Endothelial cell of umbilical vein (primary cell): Measurements from ENCODE around the gene AMZ1. TPM values are rescaled to one million over a fixed set of nuclear protein-coding genes. Genes with fewer than 3 reads are reported as not detected.

Experiments used
- BruUV-seq: library from RNA; stranded (reverse); fragments of 400-500 nt; replicated peaks from 2 replicates; lab custom pipeline; 2021; lab: Mats Ljungman, UMichigan
- CTCF ChIA-PET: fragments of 300-600, 350-600 bp; sonication (Branson Sonifier 250); formaldehyde crosslinking; loops from one replicate; lab custom pipeline; 2021; ENCODE audit warnings: antibody characterized with exemption, inconsistent platforms; lab: Charles Lee
- POLR2A ChIA-PET: fragments of 300-600, 350-600 bp; sonication (Branson Sonifier 250); formaldehyde crosslinking; loops from one replicate; lab custom pipeline; 2021; ENCODE audit warnings: antibody characterized with exemption, inconsistent platforms; lab: Charles Lee
- DNase-seq: peaks from one replicate; pipeline ENCODE4 v3.0.0-alpha.2; 2011; ENCODE audit warnings: low read depth, low spot score
- FAIRE-seq: peaks from 2 replicates; lab custom pipeline; 2011; peaks lifted over from hg19 to GRCh38; lab: Jason Lieb, UNC
- H2AFZ ChIP-seq: 2 replicates; pipeline ENCODE4 v1.6.0; 2012; ENCODE audit warnings: low read depth, low read length, control low read depth, inconsistent platforms
- H3K27ac ChIP-seq: 2 replicates; pipeline ENCODE4 v1.5.1; 2011; ENCODE audit warnings: low read depth, mild to moderate bottlenecking, control low read depth, low read length, moderate library complexity; ENCODE audit not compliant: insufficient read depth
- H3K27me3 ChIP-seq, 2 experiments: 2 replicates each; pipeline versions ENCODE4 v1.6.0 to v1.6.1; 2011; ENCODE audit warnings: low read length in 2 of 2, mixed read lengths in 1 of 2; ENCODE audit not compliant: control insufficient read depth in 2 of 2, insufficient read depth in 2 of 2
- H3K36me3 ChIP-seq, 2 experiments: 2 replicates in 1 of 2; 3 replicates in 1 of 2; pipeline ENCODE4 v1.5.1; 2011; ENCODE audit warnings: low read length in 2 of 2, mild to moderate bottlenecking in 1 of 2, moderate library complexity in 1 of 2; ENCODE audit not compliant: control insufficient read depth in 2 of 2, insufficient read depth in 2 of 2; ENCODE audit errors: extremely low read depth in 1 of 2
- H3K4me1 ChIP-seq: 3 replicates; pipeline ENCODE4 v1.5.1; 2011; ENCODE audit warnings: mild to moderate bottlenecking, low read length; ENCODE audit not compliant: control insufficient read depth, insufficient read depth; ENCODE audit errors: extremely low read depth
- H3K4me2 ChIP-seq: 2 replicates; pipeline ENCODE4 v1.6.1; 2011; ENCODE audit warnings: low read length, control low read depth, mixed read lengths; ENCODE audit not compliant: insufficient read depth
- H3K4me3 ChIP-seq, 3 experiments: fragments of 200-600 bp in 1 of 3; sonication (generic), shearing (Covaris generic) in 1 of 3; replicated peaks in 1 of 3; 2 replicates each; pipeline ENCODE4 v1.5.1; 2011 to 2016; ENCODE audit warnings: control low read depth in 3 of 3, low read length in 3 of 3, mild to moderate bottlenecking in 2 of 3, inconsistent platforms in 1 of 3, low read depth in 1 of 3, moderate library complexity in 1 of 3; ENCODE audit not compliant: insufficient read depth in 1 of 3
- H3K79me2 ChIP-seq: 2 replicates; pipeline ENCODE4 v1.6.0; 2012; ENCODE audit warnings: low read length, inconsistent platforms; ENCODE audit not compliant: control insufficient read depth, insufficient read depth
- H3K9ac ChIP-seq: replicated peaks from 2 replicates; pipeline ENCODE3; 2011; ENCODE audit warnings: low read length, control low read depth; ENCODE audit not compliant: insufficient read depth; ENCODE audit errors: extremely low read depth
- H3K9me1 ChIP-seq: replicated peaks from 3 replicates; pipeline ENCODE4 v1.6.0; 2011; ENCODE audit warnings: mild to moderate bottlenecking, low read length; ENCODE audit not compliant: control insufficient read depth, insufficient read depth; ENCODE audit errors: extremely low read depth
- H3K9me3 ChIP-seq: replicated peaks from 2 replicates; pipeline ENCODE4 v1.5.1; 2012; ENCODE audit warnings: low read length, inconsistent platforms; ENCODE audit not compliant: control insufficient read depth, insufficient read depth
- H4K20me1 ChIP-seq: replicated peaks from 2 replicates; pipeline ENCODE3; 2011; ENCODE audit warnings: mild to moderate bottlenecking, low read length; ENCODE audit not compliant: control insufficient read depth, insufficient read depth; ENCODE audit errors: extremely low read depth
- EZH2 ChIP-seq: IDR thresholded peaks from 2 replicates; pipeline ENCODE4 v1.6.1; 2012; ENCODE audit warnings: borderline replicate concordance, low read depth, mild to moderate bottlenecking, moderate library complexity, low read length, inconsistent platforms; ENCODE audit not compliant: severe bottlenecking
- FOS ChIP-seq: IDR thresholded peaks from 2 replicates; pipeline ENCODE4 v1.6.1; 2011; ENCODE audit warnings: mild to moderate bottlenecking, low read length, moderate library complexity, borderline replicate concordance; ENCODE audit not compliant: insufficient read depth
- GATA2 ChIP-seq: IDR thresholded peaks from 2 replicates; pipeline ENCODE4 v1.7.0; 2011; ENCODE audit warnings: low read depth, mild to moderate bottlenecking, moderate library complexity, mixed read lengths, low read length; ENCODE audit not compliant: insufficient read length, insufficient read depth
- JUN ChIP-seq: IDR thresholded peaks from 2 replicates; pipeline ENCODE4 v1.6.1; 2011; ENCODE audit warnings: borderline replicate concordance, low read depth; ENCODE audit not compliant: insufficient read length, insufficient read depth
- MYC ChIP-seq: IDR thresholded peaks from one replicate; pipeline ENCODE4 v1.6.1; 2011; ENCODE audit warnings: mild to moderate bottlenecking, low read depth, low read length
- POLR2A ChIP-seq: IDR thresholded peaks from 2 replicates; pipeline ENCODE4 v1.6.1; 2012; ENCODE audit warnings: low read depth, mild to moderate bottlenecking, control low read depth, low read length
- POLR2AphosphoS5 ChIP-seq: IDR thresholded peaks from 2 replicates; pipeline ENCODE4 v1.6.1; 2012; ENCODE audit warnings: low read depth, mild to moderate bottlenecking, control low read depth, low read length, moderate library complexity; ENCODE audit not compliant: insufficient read depth
- dilution Hi-C: fragments of 300-500 bp; cut with MboI; formaldehyde crosslinking; loops from one replicate; pipeline ENCODE4 v1.15.0; 2019; ENCODE audit warnings: low sequenced_read_pairs; ENCODE audit not compliant: extremely low pct_ligation_motif_present
- intact Hi-C: fragments of 100-400 bp; cut with micrococcal nuclease; formaldehyde crosslinking; loops from one replicate; pipeline ENCODE4 v1.10.0; 2022
- polyA plus RNA-seq, 4 experiments: library from polyadenylated mRNA; depleted of rRNA in 3 of 4; stranded (reverse) in 3 of 4; unstranded in 1 of 4; fragments of >200 nt; gene quantifications; 2 replicates each; pipeline versions ENCODE4 v1.2.1 to v1.2.3, GENCODE V29; 2011 to 2012; ENCODE audit warnings: missing spikeins in 1 of 4
- total RNA-seq: library from RNA; stranded (reverse); gene quantifications from 2 replicates; pipeline ENCODE4 v1.2.3, GENCODE V29; 2021
- TF ChIP-seq, protein P1 (sequence below), 2 donors: IDR thresholded peaks; 1 replicate in 1 of 2; 2 replicates in 1 of 2; pipeline ENCODE4 v1.5.1; 2011; ENCODE audit warnings: low read length in 2 of 2, mild to moderate bottlenecking in 2 of 2, moderate library complexity in 2 of 2, control low read depth in 1 of 2, inconsistent platforms in 1 of 2, low read depth in 1 of 2; ENCODE audit not compliant: insufficient read depth in 1 of 2; ENCODE audit errors: extremely low read depth in 1 of 2
- TF ChIP-seq, protein P2 (sequence below): IDR thresholded peaks from 2 replicates; pipeline ENCODE4 v1.6.1; 2011; ENCODE audit not compliant: insufficient read depth, insufficient read length

Gene AMZ1
- total and polyA plus RNA-seq, 2 donors (not counting 3 experiments of a cell fraction or from before 2014, with no cell fraction given) = not detected

DNA sequence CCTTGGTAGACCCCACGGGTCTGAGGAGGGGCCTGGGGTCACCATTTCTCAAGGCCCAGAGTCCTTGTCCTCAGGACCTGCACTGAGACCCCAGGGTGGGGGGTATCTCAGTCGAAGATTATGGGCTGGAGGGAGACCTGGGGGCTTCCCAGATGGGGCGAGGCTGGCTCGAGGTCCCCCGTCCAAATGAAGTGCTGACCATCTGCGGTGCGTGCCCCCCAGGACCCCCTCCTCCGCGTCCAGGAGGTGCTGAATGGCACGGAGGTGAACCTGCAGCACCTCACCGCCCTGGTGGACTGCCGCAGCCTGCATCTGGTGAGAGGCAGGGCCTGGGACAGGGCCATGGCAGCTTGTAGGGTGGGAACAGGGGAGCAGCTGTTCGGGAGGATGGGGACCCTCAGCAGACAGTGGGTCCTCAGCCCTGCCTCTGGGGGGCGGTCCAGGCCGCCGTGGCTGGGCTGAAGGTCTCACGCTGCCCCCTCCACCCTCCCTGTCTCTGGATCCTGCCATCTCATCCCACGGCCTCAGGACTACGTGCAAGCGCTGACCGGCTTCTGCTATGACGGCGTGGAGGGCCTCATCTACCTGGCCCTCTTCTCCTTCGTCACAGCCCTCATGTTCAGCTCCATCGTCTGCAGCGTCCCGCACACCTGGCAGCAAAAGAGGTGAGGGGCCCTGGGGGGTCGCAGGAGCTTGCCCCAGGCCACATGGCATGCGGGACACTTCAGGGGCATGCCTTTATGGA, 32.0 kb upstream of the AMZ1 start:
- Histone ChIP-seq H3K79me2 (no peaks in the 10 kb centered on the region), H4K20me1 (no peaks in the 10 kb centered on the region), H3K4me1 (no peaks in the 10 kb centered on the region), H3K4me3 (no peak overlapping the region), H3K9me1 (no peaks in the 10 kb centered on the region), H3K4me2 (no peak overlapping the region), H3K27ac (no peak overlapping the region), H3K36me3 (peaks cover 5 to 37% of the 10 kb centered on the region in 2 experiments), H3K9me3 (no peaks in the 10 kb centered on the region), H3K27me3 (no peaks in the 10 kb centered on the region), H2AFZ (no peak overlapping the region), H3K9ac (no peak overlapping the region)
- CTCF ChIA-PET = interaction anchor here (1.6 kb wide), 1 partner anchor 48 kb away, joined by 5 read pairs; no protein-coding TSS in a partner anchor
- BruUV-seq = no TSS peak
- dilution Hi-C loops = no loop called here
- intact Hi-C loops = no loop called here
- DNase-seq (no peak), FAIRE-seq (no peak)
- POLR2A ChIA-PET = no interaction called here
- TF ChIP-seq POLR2A (no peak), JUN (no peak), GATA2 (no peak), MYC (no peak), EZH2 (no peak), POLR2AphosphoS5 (no peak), FOS (no peak)
- TF ChIP-seq, protein P1, sequence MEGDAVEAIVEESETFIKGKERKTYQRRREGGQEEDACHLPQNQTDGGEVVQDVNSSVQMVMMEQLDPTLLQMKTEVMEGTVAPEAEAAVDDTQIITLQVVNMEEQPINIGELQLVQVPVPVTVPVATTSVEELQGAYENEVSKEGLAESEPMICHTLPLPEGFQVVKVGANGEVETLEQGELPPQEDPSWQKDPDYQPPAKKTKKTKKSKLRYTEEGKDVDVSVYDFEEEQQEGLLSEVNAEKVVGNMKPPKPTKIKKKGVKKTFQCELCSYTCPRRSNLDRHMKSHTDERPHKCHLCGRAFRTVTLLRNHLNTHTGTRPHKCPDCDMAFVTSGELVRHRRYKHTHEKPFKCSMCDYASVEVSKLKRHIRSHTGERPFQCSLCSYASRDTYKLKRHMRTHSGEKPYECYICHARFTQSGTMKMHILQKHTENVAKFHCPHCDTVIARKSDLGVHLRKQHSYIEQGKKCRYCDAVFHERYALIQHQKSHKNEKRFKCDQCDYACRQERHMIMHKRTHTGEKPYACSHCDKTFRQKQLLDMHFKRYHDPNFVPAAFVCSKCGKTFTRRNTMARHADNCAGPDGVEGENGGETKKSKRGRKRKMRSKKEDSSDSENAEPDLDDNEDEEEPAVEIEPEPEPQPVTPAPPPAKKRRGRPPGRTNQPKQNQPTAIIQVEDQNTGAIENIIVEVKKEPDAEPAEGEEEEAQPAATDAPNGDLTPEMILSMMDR (IDR thresholded peaks at IDR 0.05; ENCODE audit: extremely low read depth in 1 of 2, insufficient read depth in 1 of 2, low read depth in 1 of 2, low read length in 2 of 2) = no peak
- TF ChIP-seq, protein P2, sequence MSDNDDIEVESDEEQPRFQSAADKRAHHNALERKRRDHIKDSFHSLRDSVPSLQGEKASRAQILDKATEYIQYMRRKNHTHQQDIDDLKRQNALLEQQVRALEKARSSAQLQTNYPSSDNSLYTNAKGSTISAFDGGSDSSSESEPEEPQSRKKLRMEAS = no peak
